WTC11 (cell line): ENCODE results near the gene ZFPM1.

Experiments
- AFF4 ChIP-seq: sonication (generic); formaldehyde crosslinking; IDR thresholded peaks from 2 replicates; pipeline ENCODE4 v1.8.1; 2023; ENCODE audit warnings: mild to moderate bottlenecking, missing genetic modification reagents, borderline replicate concordance
- CTCF ChIP-seq: fragments of 200-600 bp; IDR thresholded peaks from 2 replicates; pipeline ENCODE4 v1.8.0; 2022; ENCODE audit warnings: antibody characterized with exemption
- E2F4 ChIP-seq: sonication (generic); formaldehyde crosslinking; IDR thresholded peaks from 2 replicates; pipeline ENCODE4 v1.8.1; 2022; ENCODE audit warnings: low read depth, mild to moderate bottlenecking, moderate library complexity, missing genetic modification reagents, borderline replicate concordance
- ESRRA ChIP-seq: sonication (generic); formaldehyde crosslinking; IDR thresholded peaks from 2 replicates; pipeline ENCODE4 v1.8.1; 2022; ENCODE audit warnings: mild to moderate bottlenecking, missing genetic modification reagents, borderline replicate concordance
- SMAD4 ChIP-seq: sonication (generic); formaldehyde crosslinking; IDR thresholded peaks from 2 replicates; pipeline ENCODE4 v1.8.0; 2022; ENCODE audit warnings: mild to moderate bottlenecking, missing genetic modification reagents
- TCF7 ChIP-seq: sonication (generic); formaldehyde crosslinking; IDR thresholded peaks from 2 replicates; pipeline ENCODE4 v1.8.0; 2022; ENCODE audit warnings: mild to moderate bottlenecking, low read depth, missing genetic modification reagents, moderate library complexity
- TEAD4 ChIP-seq: sonication (generic); formaldehyde crosslinking; IDR thresholded peaks from 2 replicates; pipeline ENCODE4 v1.8.0; 2022; ENCODE audit warnings: mild to moderate bottlenecking, missing genetic modification reagents
- TP53 ChIP-seq: sonication (generic); formaldehyde crosslinking; IDR thresholded peaks from 2 replicates; pipeline ENCODE4 v1.8.1; 2023; ENCODE audit warnings: mild to moderate bottlenecking, missing genetic modification reagents
- USF1 ChIP-seq: sonication (generic); formaldehyde crosslinking; IDR thresholded peaks from 2 replicates; pipeline ENCODE4 v1.8.0; 2022; ENCODE audit warnings: mild to moderate bottlenecking, missing genetic modification reagents
- ZNF121 ChIP-seq: sonication (generic); formaldehyde crosslinking; IDR thresholded peaks from 2 replicates; pipeline ENCODE4 v1.8.0; 2023; ENCODE audit warnings: missing genetic modification reagents

GRCh38 chr16:88552166-88552565, 99.1 kb downstream of the ZFPM1 start:
- TF ChIP-seq CTCF (no peak), SMAD4 (no peak), E2F4 (CRISPR knock-in tag) (no peak), ESRRA (CRISPR knock-in tag) (no peak), TP53 (CRISPR knock-in tag) (no peak), TCF7 (CRISPR knock-in tag) (no peak), AFF4 (CRISPR knock-in tag) (no peak), TEAD4 (CRISPR knock-in tag) (no peak), USF1 (CRISPR knock-in tag) (no peak), ZNF121 (CRISPR knock-in tag) (no peak)
